Thoracic aorta (tissue), 2 donors: ENCODE data around the gene SELENOV. TPM values are rescaled to one million over a fixed set of nuclear protein-coding genes. Genes with fewer than 3 reads are reported as not detected.

Source experiments
- ATAC-seq: fragments of 150-250 bp; one replicate; pipeline ENCODE4 v1.8.0; 2017; ENCODE audit warnings: low read depth; ENCODE audit not compliant: insufficient number of reproducible peaks, low FRiP score
- DNase-seq: peaks from one replicate; pipeline ENCODE4 v3.0.0-alpha.2; 2020; ENCODE audit warnings: low spot score
- H3K27ac ChIP-seq, 2 donors: fragments of 200-600 bp; sonication (generic); 1 replicate in 1 of 2; 2 replicates in 1 of 2; pipeline ENCODE4 v1.5.1; 2016; ENCODE audit warnings: mild to moderate bottlenecking in 2 of 2, moderate library complexity in 2 of 2
- H3K27me3 ChIP-seq: fragments of 200-600 bp; sonication (generic); replicated peaks from 2 replicates; pipeline ENCODE4 v1.6.0; 2016; ENCODE audit warnings: mild to moderate bottlenecking; ENCODE audit not compliant: insufficient read depth
- H3K36me3 ChIP-seq: fragments of 200-600 bp; sonication (generic); one replicate; pipeline ENCODE4 v1.5.1; 2016
- H3K4me1 ChIP-seq, 2 donors: fragments of 200-600 bp; sonication (generic); 1 replicate in 1 of 2; 2 replicates in 1 of 2; pipeline versions ENCODE4 v1.5.1 to v1.6.0; 2016; ENCODE audit warnings: low read depth in 2 of 2, mild to moderate bottlenecking in 1 of 2; ENCODE audit not compliant: control insufficient read depth in 1 of 2
- H3K4me3 ChIP-seq: fragments of 200-600 bp; sonication (generic); 2 replicates; pipeline ENCODE4 v1.5.1; 2016; ENCODE audit warnings: mild to moderate bottlenecking
- H3K9me3 ChIP-seq: fragments of 200-600 bp; sonication (generic); 2 replicates; pipeline ENCODE4 v1.5.1; 2016
- CTCF ChIP-seq: fragments of 200-600 bp; sonication (generic); IDR thresholded peaks from one replicate; pipeline ENCODE4 v1.5.1; 2019; ENCODE audit warnings: antibody characterized with exemption
- total RNA-seq, 2 donors: library from RNA; depleted of rRNA; stranded (reverse); fragments of >200 nt; gene quantifications; one replicate each; pipeline versions ENCODE4 v1.1.0 to v1.2.3, GENCODE V29; 2016

SELENOV gene
- total RNA-seq, 2 donors from 2014 or later, result not detected

- DNase-seq, result no peak
- H3K4me1 ChIP-seq, result peaks cover 0 to under 1% of the 10 kb centered on the region in 2 donors
- H3K36me3 ChIP-seq, result no peaks in the 10 kb centered on the region
- H3K9me3 ChIP-seq, result no peaks in the 10 kb centered on the region
- H3K4me3 ChIP-seq, result no peak overlapping the region
- no peaks in the 10 kb centered on the region for H3K27me3 ChIP-seq
- H3K27ac ChIP-seq, result no peak overlapping the region
- no peak for ATAC-seq
- TF ChIP-seq CTCF, result no peak
These were observed 5.9 kb downstream of the SELENOV start for GRCh38 chr19:39520541-39521484.

DNA sequence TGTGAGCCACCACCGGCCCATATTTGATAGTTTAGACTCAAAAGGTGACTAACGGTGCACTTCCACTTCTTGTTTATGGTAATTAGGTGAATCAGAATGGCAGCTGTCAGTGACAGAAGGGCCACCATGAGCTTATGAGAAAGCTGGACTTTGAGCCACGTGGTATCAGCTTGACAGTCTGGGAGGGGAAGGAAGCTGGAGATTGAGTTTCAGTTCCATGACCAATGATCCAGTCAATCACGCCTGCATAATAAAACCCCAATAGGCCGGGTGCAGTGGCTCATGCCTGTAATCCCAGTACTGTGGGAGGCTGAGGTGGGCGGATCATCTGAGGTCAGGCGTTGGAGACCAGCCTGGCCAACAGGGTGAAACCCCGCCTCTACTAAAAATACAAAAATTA is 9.6 kb downstream of the SELENOV start:
- DNase-seq (no peak), ATAC-seq (no peak)
- Histone ChIP-seq H3K27ac (no peak overlapping the region), H3K9me3 (no peaks in the 10 kb centered on the region), H3K27me3 (no peaks in the 10 kb centered on the region), H3K4me3 (no peak overlapping the region), H3K4me1 (no peaks in the 10 kb centered on the region), H3K36me3 (no peaks in the 10 kb centered on the region)
- TF ChIP-seq CTCF, result no peak

DNA sequence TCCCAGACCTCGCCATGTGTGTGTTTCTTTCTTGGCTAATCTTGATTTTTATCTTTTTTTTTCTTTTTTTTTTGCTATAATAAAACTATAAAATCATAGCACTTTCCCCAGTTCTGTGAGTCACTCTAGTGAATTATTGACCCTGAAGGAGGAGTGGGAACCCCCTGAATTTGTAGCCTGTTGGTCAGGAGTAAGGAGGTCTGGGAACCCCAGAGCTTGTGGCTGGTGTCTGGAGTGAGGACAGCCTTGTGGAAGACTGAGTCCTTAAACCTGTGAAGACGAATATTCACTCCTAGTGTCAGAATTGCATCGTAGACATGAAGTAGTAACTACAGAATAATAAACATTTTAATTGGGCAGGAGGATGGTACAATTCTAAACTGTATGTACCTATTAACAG is 10.3 kb downstream of the SELENOV start:
- DNase-seq, result no peak
- H3K27me3 ChIP-seq, result no peaks in the 10 kb centered on the region
- no peaks in the 10 kb centered on the region for H3K36me3 ChIP-seq
- H3K4me3 ChIP-seq, result no peak overlapping the region
- TF ChIP-seq CTCF, result no peak
- ATAC-seq, result no peak
- H3K27ac ChIP-seq, result no peak overlapping the region
- no peaks in the 10 kb centered on the region for H3K4me1 ChIP-seq
- H3K9me3 ChIP-seq, result no peaks in the 10 kb centered on the region

DNA sequence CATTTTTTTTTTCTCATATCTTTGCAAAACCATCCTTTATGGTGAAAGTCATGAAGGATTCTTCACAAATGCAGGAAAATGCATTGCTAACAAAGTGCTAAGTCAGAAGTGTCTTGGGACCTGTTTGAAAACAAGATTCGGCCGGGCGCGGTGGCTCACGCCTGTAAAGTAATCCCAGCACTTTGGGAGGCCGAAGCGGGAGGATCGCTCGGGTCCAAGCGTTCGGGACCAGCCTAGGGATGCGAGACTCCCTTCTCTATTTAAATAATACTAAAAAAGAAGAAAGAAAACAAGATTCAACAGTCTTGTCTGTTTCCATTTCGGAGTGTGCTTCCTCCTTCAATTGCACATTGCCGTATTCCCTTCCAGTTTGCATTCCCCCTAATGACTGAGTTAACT is 16.9 kb downstream of the SELENOV start:
- no peaks in the 10 kb centered on the region for H3K9me3 ChIP-seq
- no peak for TF ChIP-seq CTCF
- H3K36me3 ChIP-seq, result no peaks in the 10 kb centered on the region
- no peaks in the 10 kb centered on the region for H3K27me3 ChIP-seq
- H3K27ac ChIP-seq, result peak overlapping the region; percentile 65 to 68
- H3K4me1 ChIP-seq, result peaks cover 11 to 22% of the 10 kb centered on the region in 2 donors
- ATAC-seq (no peak), DNase-seq (no peak)
- H3K4me3 ChIP-seq, result peak overlapping the region; percentile 90

DNA sequence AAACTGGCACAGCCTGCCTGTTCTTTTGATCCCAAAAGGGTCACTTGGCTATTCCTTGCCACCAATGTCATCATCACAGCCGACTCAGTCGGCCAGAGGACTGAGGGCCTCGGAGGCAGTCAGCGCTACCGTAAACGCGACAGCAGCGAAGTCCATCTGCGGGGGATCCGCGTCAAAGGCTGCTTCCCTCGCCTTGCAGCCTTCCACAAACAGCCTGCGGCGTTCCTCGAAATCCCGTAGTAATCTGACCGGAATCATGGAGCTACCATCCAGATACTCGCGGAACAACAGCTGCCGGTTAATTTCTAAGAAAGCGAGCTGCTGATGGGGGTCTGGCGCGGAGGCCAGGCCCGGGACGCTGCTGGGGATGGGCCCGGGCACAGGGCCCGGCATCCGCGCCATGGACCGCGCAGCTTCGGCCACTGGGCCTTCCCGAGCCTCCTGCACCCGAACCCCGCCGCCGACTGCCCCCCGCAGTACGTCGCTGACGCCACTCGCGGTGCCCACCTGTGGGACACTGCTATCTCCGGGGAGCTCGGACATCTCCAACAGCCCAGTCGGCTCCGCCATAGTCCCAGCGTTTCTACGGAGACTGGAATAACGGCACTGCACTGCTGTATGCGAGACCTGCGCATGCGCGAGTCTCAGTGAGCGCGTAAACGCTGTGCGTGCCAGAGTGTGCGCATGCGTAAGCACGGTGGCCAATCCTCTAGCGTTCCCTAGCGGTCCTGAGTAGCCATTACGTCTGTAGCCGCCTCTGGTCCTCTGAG is 17.5 kb downstream of the SELENOV start, which contains the start of gene EID2B:
Gene EID2B (minus strand): TSS at position 620 of the 770 bp plus-strand sequence. CDS start 50 bp downstream, at position 570.
- H3K4me3 ChIP-seq, result peak within 1 kb of the TSS; percentile 90
- peak; percentile 97 for ATAC-seq

More for the DNA sequence above, 17.5 kb downstream of the SELENOV start, which contains the start of gene EID2B:
- H3K9me3 ChIP-seq, result no peaks in the 10 kb centered on the region
- H3K27me3 ChIP-seq, result no peaks in the 10 kb centered on the region
- peak within 1 kb of the TSS; percentile 65 to 68 for H3K27ac ChIP-seq
- H3K4me1 ChIP-seq, result peaks cover 11 to 22% of the 10 kb centered on the region in 2 donors
- H3K36me3 ChIP-seq, result no peaks in the 10 kb centered on the region
- peak; percentile 98 for TF ChIP-seq CTCF
- peak; percentile 83 for DNase-seq
